HG03045 (cell line): ENCODE measurements around the gene ZNF213.

ENCODE experiments used
- ATAC-seq: cut with Tn5 transposase; IDR thresholded peaks from one replicate; pipeline ENCODE4 v1.9.1; 2021; ENCODE audit warnings: mild to moderate bottlenecking, moderate library complexity; ENCODE audit not compliant: unreplicated experiment

Gene ZNF213

DNA sequence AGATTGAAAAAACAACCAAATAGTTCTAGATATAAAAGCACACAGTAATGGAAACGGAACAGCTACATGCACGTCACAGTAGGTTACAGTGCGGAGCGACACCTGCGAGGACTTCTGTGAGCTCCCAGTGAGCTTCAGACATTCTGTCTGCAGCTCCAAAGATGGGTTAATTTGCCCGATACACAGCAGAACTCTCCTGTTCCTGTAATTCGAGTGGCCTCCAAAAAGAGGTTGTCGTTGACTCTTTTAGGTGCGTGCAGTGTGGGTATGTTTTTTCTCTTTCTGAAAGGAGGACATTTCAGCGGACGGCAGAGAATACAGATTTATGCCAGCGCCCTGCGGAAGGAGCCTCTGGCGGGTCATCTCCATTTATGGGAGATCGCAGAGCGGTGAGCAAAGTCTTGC, 56.1 kb downstream of the ZNF213 start:
- ATAC-seq, result no peak
